A673 (cell line): ENCODE measurements around the gene DNAJC4.

Experiments used
- CTCF ChIP-seq: fragments of 300-800, 200-600 bp; sonication (generic); conservative IDR thresholded peaks from 2 replicates; pipeline ENCODE4 v1.5.1; 2017; ENCODE audit warnings: low read depth, mild to moderate bottlenecking, antibody characterized with exemption, low read length, moderate library complexity, mixed read lengths
- EZH2 ChIP-seq: fragments of 200-600 bp; sonication (generic); IDR thresholded peaks from 2 replicates; pipeline ENCODE4 v1.6.1; 2017; ENCODE audit warnings: borderline replicate concordance, low read depth, mild to moderate bottlenecking, mixed read lengths, antibody characterized with exemption, low read length; ENCODE audit not compliant: poor library complexity, severe bottlenecking

GRCh38 chr11:64245401-64245796 is 15.1 kb downstream of the DNAJC4 start:
- TF ChIP-seq EZH2 (no peak), CTCF (no peak)
